Ascending aorta (tissue), 2 donors: ENCODE results near the gene OSBPL8. TPM values are rescaled to one million over a fixed set of nuclear protein-coding genes. Genes with fewer than 3 reads are reported as not detected.

Experiments
- DNase-seq, 2 donors: peaks; one replicate each; pipeline ENCODE4 v3.0.0-alpha.2; 2019; ENCODE audit warnings: low spot score in 2 of 2
- H3K27ac ChIP-seq, 2 donors: fragments of 200-600 bp; sonication (generic); one replicate each; pipeline ENCODE4 v1.5.1; 2016 to 2017; ENCODE audit warnings: mild to moderate bottlenecking in 1 of 2
- H3K27me3 ChIP-seq: fragments of 200-600 bp; sonication (generic); one replicate; pipeline ENCODE4 v1.5.1; 2017
- H3K36me3 ChIP-seq, 2 donors: fragments of 200-600 bp; sonication (generic); one replicate each; pipeline ENCODE4 v1.5.1; 2016
- H3K4me1 ChIP-seq, 2 donors: fragments of 200-600 bp; sonication (generic); one replicate each; pipeline ENCODE4 v1.5.1; 2016 to 2017; ENCODE audit warnings: mild to moderate bottlenecking in 1 of 2
- H3K4me3 ChIP-seq, 2 donors: fragments of 200-600 bp; sonication (generic); one replicate each; pipeline ENCODE4 v1.5.1; 2016 to 2017; ENCODE audit warnings: mild to moderate bottlenecking in 1 of 2
- H3K9me3 ChIP-seq, 2 donors: fragments of 200-600 bp; sonication (generic); one replicate each; pipeline ENCODE4 v1.5.1; 2016
- intact Hi-C: fragments of 100-400 bp; cut with DNase I; formaldehyde crosslinking; loops from one replicate; pipeline ENCODE4 v1.15.1; 2023
- total RNA-seq: library from RNA; depleted of rRNA; stranded (reverse); fragments of >200 nt; gene quantifications from one replicate; pipeline ENCODE4 v1.1.0, GENCODE V29; 2016
- TF ChIP-seq, protein P1 (sequence below), 3 experiments: fragments of 200-600 bp in 2 of 3; fragments of 450-650 bp in 1 of 3; sonication (generic) in 2 of 3; IDR thresholded peaks; one replicate each; pipeline ENCODE4 v1.5.1; 2016 to 2019; ENCODE audit warnings: antibody characterized with exemption in 3 of 3, mild to moderate bottlenecking in 1 of 3, moderate library complexity in 1 of 3

Gene OSBPL8
- total RNA-seq, 1 donor from 2014 or later, result 18.6 TPM

DNA sequence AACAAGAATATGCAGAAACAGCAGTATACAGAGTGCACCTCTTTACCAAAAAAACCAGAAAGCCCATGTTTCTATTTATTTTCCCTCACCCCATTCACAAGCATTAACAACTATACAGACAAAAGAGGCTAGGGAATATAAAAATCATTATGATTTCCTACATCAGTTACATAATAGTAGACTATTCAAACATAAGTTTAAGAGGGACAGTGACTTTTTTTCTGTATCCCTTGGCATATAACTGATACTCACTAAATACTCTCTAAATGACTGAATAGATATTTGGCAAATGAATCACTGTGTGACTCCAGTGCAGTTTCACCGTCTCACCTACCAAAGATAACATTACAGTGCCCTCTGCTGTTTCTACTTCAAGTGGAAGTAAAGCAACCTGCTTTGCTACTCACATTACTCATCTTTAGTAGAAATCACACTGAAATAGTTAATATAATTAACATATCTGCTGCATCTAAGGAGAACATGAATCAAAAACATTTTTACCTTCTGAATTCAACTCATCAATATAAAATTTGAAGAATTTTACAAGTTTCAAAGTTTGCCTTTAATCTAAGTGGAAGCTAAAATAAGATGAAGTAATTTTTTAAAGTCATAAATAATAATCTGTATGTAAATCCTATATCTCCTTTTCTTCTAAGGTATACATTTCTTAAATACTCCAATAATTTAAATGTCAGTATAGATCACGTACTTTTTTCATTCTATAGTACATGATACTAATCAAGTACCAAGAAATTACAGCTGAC is 103.8 kb downstream of the OSBPL8 start:
- TF ChIP-seq, protein P1, sequence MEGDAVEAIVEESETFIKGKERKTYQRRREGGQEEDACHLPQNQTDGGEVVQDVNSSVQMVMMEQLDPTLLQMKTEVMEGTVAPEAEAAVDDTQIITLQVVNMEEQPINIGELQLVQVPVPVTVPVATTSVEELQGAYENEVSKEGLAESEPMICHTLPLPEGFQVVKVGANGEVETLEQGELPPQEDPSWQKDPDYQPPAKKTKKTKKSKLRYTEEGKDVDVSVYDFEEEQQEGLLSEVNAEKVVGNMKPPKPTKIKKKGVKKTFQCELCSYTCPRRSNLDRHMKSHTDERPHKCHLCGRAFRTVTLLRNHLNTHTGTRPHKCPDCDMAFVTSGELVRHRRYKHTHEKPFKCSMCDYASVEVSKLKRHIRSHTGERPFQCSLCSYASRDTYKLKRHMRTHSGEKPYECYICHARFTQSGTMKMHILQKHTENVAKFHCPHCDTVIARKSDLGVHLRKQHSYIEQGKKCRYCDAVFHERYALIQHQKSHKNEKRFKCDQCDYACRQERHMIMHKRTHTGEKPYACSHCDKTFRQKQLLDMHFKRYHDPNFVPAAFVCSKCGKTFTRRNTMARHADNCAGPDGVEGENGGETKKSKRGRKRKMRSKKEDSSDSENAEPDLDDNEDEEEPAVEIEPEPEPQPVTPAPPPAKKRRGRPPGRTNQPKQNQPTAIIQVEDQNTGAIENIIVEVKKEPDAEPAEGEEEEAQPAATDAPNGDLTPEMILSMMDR (IDR thresholded peaks at IDR 0.05), result peak in 2 of 3 experiments; percentile 40 to 63
- intact Hi-C loops, result loop anchor here (5.0 to 10.0 kb wide), 4 partner anchors 108 to 931 kb away; partner anchors contain the start of genes BBS10, NAP1L1 and ZDHHC17
- no peak for DNase-seq

DNA sequence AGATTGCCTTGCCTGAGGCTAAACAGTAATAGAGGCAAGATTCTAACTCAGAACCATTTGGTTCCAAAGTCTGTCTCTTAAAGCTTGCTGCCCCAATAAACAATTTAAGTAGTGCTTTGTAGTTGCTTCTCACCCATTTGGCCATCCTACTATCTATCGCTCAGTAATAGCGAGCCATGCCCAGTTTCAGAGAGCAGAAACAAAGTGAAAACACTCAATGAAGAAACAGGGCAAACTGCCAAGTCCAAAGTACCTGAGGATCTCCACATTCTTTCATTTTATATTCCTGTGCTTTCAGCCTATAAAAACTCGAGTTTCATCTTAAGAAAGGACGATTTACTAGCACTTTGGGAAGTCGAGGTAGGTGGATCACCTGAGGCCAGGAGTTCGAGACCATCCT is 108.0 kb downstream of the OSBPL8 start:
- intact Hi-C loops, result loop anchor here (10.0 kb wide), 3 partner anchors 313 to 927 kb away; partner anchors contain the start of genes NAP1L1 and ZDHHC17
- Histone ChIP-seq H3K27ac (no peak overlapping the region), H3K9me3 (no peaks in the 10 kb centered on the region), H3K4me3 (no peak overlapping the region), H3K27me3 (no peaks in the 10 kb centered on the region), H3K4me1 (peaks cover 0 to 2% of the 10 kb centered on the region in 2 donors), H3K36me3 (peaks cover 0 to 4% of the 10 kb centered on the region in 2 donors)
- no peak for DNase-seq
- TF ChIP-seq, protein P1 (IDR thresholded peaks at IDR 0.05), result no peak

More for the DNA sequence above, 103.8 kb downstream of the OSBPL8 start:
- Histone ChIP-seq H3K27me3 (no peaks in the 10 kb centered on the region), H3K27ac (peak overlapping the region in 1 of 2 donors; percentile 29), H3K36me3 (no peaks in the 10 kb centered on the region), H3K4me1 (no peaks in the 10 kb centered on the region), H3K4me3 (no peak overlapping the region), H3K9me3 (no peaks in the 10 kb centered on the region)

DNA sequence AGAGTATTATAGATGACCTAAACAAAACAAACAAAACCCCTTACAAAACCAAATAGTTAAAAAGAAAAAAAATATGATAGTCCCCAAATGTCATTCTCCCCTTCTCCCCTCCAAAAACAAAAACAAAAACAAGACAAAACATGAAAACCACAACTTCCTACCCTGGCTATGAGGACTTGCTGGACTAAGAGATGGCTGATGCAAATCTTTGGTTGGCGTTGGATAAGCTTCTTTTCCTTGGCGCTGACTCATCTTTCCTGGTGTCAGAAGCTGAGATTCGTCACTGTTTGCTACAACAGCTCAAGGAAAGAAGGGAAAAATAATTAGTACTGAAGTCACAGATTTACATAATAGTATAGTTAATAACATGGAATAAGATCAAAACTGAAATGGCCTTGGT is 108.9 kb downstream of the OSBPL8 start:
- peaks cover 0 to 4% of the 10 kb centered on the region in 2 donors for H3K36me3 ChIP-seq
- TF ChIP-seq, protein P1 (IDR thresholded peaks at IDR 0.05), result no peak
- H3K4me1 ChIP-seq, result peaks cover 0 to 2% of the 10 kb centered on the region in 2 donors
- no peak for DNase-seq
- H3K9me3 ChIP-seq, result no peaks in the 10 kb centered on the region
- H3K4me3 ChIP-seq, result no peak overlapping the region
- no peaks in the 10 kb centered on the region for H3K27me3 ChIP-seq
- intact Hi-C loops, result loop anchor here (10.0 kb wide), 3 partner anchors 314 to 926 kb away; partner anchors contain the start of genes NAP1L1 and ZDHHC17
- H3K27ac ChIP-seq, result no peak overlapping the region

DNA sequence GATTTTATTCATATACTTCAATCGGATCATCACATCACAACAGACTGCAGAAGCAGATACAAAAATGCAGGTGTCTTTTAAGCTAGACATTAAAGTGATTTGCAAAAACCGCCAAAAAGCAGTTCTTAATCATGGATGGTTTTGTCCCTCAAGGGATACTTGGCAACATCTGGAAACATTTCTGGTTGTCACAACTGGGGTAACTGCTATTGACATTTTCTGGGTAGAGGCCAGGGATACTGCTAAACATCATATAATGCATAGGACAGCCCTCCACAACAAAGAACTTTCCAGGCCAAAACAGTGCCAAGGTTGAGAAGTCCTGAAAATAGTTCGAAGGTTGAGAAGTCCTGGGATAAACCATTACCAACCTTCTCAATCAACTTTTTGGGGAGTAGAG is 109.6 kb downstream of the OSBPL8 start:
- no peak for DNase-seq
- H3K9me3 ChIP-seq, result no peaks in the 10 kb centered on the region
- H3K4me3 ChIP-seq, result no peak overlapping the region
- TF ChIP-seq, protein P1 (IDR thresholded peaks at IDR 0.05), result no peak
- intact Hi-C loops, result loop anchor here (10.0 kb wide), 3 partner anchors 315 to 925 kb away; partner anchors contain the start of genes NAP1L1 and ZDHHC17
- peaks cover 0 to 4% of the 10 kb centered on the region in 2 donors for H3K36me3 ChIP-seq
- no peaks in the 10 kb centered on the region for H3K27me3 ChIP-seq
- H3K4me1 ChIP-seq, result peaks cover 0 to 2% of the 10 kb centered on the region in 2 donors
- H3K27ac ChIP-seq, result no peak overlapping the region

DNA sequence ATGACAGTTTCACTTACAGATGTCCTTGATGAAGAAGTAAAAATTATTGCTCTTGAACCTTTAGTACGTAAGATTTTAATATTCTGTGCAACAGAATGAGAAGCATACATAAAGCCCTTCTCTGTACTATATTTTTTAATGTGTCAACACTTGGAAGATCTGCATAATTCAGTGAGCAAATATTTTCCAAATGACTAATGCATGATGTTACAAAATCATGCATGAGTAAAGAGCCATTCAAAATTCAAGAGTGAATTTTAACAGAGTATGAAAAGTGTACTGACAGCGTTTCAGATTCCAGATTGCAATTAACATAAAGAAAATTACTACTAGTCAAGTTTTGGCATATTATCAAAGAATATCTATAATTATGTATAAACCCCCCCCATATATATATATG is 110.0 kb downstream of the OSBPL8 start:
- Histone ChIP-seq H3K4me3 (no peak overlapping the region), H3K4me1 (peaks cover 0 to 2% of the 10 kb centered on the region in 2 donors), H3K27ac (no peak overlapping the region), H3K9me3 (no peaks in the 10 kb centered on the region), H3K36me3 (peaks cover 0 to 4% of the 10 kb centered on the region in 2 donors), H3K27me3 (no peaks in the 10 kb centered on the region)
- intact Hi-C loops, result no loop called here
- TF ChIP-seq, protein P1 (IDR thresholded peaks at IDR 0.05), result no peak
- no peak for DNase-seq
